ENCODE data around the gene ADAP1. TPM values are rescaled to one million over a fixed set of nuclear protein-coding genes. Genes with fewer than 3 reads are reported as not detected.

The ADAP1 gene
- total RNA-seq, 1 experiment from 2014 or later: 34.0 TPM

DNA sequence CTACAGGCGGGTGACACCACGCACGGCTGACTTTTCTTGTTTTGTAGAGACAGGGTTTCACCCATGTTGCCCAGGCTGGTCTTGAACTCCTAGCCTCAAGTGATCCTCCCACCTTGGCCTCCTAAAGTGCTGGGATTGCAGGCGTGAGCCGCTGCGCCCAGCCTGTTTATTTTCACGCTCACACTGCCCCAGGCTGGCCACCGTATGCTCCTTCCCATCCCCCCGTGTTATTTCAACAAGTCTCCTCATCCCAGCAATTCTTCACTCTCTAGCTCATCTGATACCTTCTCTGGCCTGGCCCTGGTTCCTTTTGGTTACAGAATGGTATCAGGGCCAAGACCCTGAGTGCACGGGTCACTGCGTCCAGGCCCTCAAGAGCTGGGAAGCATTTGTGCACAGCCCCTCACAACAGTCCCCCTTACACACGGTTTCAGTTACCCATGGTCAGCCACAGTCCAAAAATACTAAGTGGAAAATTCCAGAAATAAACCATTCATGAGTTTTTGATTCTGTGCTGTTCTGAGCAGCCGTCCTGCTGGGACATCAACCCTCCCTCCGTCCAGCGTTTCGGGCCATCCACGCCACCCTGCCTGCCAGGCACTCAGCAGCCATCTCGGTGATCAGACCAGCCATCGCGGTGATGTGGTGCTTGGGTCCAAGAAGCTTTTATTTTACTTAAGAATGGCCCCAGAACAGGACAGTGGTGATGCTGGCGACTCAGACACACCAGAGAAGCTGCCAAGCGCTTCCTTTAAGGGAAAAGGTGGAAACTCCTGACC lies 12.0 kb upstream of the ADAP1 start:
- ChIA-PET POLR2A (no interaction called here), RAD21 (ENCODE audit: low non-redundant PET in 1 of 2, low total read pairs in 2 of 2, uncharacterized antibody in 2 of 2, unreplicated experiment in 2 of 2) (no interaction called here), CTCF (no interaction called here)
- H2AFZ ChIP-seq (ENCODE audit: low read depth, low read length, poor library complexity, severe bottlenecking): no peak overlapping the region
- intact Hi-C loops (cut with micrococcal nuclease): no loop called here
- no peak overlapping the region for H3K9ac ChIP-seq (ENCODE audit: low read length)
- H3K4me1 ChIP-seq (ENCODE audit: control insufficient read depth in 1 of 2, insufficient read depth in 2 of 2, low read length in 2 of 2): no peaks in the 10 kb centered on the region
- no peaks in the 10 kb centered on the region for H3K9me2 ChIP-seq (ENCODE audit: insufficient read depth)
- H3K9me3 ChIP-seq (ENCODE audit: control insufficient read depth in 1 of 2, insufficient read depth in 1 of 2, low read depth in 1 of 2, low read length in 2 of 2): no peaks in the 10 kb centered on the region
- ATAC-seq (no peak), DNase-seq (ENCODE audit: low read depth, low spot score) (no peak)
- H3K4me2 ChIP-seq (ENCODE audit: low read length): no peak overlapping the region
- H3K36me3 ChIP-seq (ENCODE audit: control insufficient read depth in 1 of 2, insufficient read depth in 2 of 2, low read length in 2 of 2): peaks cover 17 to 26% of the 10 kb centered on the region in 2 experiments; a peak in 3 of 4 replicates
- no peak overlapping the region for H3K4me3 ChIP-seq (replicated peaks in 1 of 2; ENCODE audit: low read depth in 1 of 2, low read length in 2 of 2)
- H3K79me2 ChIP-seq (ENCODE audit: insufficient read depth, low read length): peaks cover 21% of the 10 kb centered on the region
- H3K27me3 ChIP-seq (ENCODE audit: insufficient read depth, low read length): no peaks in the 10 kb centered on the region
- H4K20me1 ChIP-seq (ENCODE audit: insufficient read depth): no peaks in the 10 kb centered on the region
- TF ChIP-seq ELF1 (IDR thresholded peaks at IDR 0.05; ENCODE audit: borderline replicate concordance, low read depth): no peak
- no peak for TF ChIP-seq EZH2phosphoT487 (IDR thresholded peaks at IDR 0.05; ENCODE audit: borderline replicate concordance)
- TF ChIP-seq POLR2AphosphoS5 (IDR thresholded peaks at IDR 0.05; ENCODE audit: low read depth, low read length): no peak
- TF ChIP-seq YY1 (IDR thresholded peaks at IDR 0.05; ENCODE audit: extremely low read depth, insufficient replicate concordance, low read depth, low read length): no peak
- no peak for TF ChIP-seq SRF (IDR thresholded peaks at IDR 0.05; ENCODE audit: low read depth)
- TF ChIP-seq EGR1 (IDR thresholded peaks at IDR 0.05; ENCODE audit: low read depth): no peak
- TF ChIP-seq, protein P1, sequence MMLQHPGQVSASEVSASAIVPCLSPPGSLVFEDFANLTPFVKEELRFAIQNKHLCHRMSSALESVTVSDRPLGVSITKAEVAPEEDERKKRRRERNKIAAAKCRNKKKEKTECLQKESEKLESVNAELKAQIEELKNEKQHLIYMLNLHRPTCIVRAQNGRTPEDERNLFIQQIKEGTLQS (IDR thresholded peaks at IDR 0.05): no peak
- TF ChIP-seq ZNF274 (IDR thresholded peaks at IDR 0.05; ENCODE audit: low read depth, low read length): no peak
- TF ChIP-seq EZH2 (IDR thresholded peaks at IDR 0.05): no peak
- TF ChIP-seq, protein P2, sequence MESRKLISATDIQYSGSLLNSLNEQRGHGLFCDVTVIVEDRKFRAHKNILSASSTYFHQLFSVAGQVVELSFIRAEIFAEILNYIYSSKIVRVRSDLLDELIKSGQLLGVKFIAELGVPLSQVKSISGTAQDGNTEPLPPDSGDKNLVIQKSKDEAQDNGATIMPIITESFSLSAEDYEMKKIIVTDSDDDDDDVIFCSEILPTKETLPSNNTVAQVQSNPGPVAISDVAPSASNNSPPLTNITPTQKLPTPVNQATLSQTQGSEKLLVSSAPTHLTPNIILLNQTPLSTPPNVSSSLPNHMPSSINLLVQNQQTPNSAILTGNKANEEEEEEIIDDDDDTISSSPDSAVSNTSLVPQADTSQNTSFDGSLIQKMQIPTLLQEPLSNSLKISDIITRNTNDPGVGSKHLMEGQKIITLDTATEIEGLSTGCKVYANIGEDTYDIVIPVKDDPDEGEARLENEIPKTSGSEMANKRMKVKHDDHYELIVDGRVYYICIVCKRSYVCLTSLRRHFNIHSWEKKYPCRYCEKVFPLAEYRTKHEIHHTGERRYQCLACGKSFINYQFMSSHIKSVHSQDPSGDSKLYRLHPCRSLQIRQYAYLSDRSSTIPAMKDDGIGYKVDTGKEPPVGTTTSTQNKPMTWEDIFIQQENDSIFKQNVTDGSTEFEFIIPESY (IDR thresholded peaks at IDR 0.05; ENCODE audit: extremely low read depth, insufficient replicate concordance, low read length): no peak
- TF ChIP-seq SIN3A (IDR thresholded peaks at IDR 0.05; ENCODE audit: low read depth): no peak
- TF ChIP-seq, protein P3, sequence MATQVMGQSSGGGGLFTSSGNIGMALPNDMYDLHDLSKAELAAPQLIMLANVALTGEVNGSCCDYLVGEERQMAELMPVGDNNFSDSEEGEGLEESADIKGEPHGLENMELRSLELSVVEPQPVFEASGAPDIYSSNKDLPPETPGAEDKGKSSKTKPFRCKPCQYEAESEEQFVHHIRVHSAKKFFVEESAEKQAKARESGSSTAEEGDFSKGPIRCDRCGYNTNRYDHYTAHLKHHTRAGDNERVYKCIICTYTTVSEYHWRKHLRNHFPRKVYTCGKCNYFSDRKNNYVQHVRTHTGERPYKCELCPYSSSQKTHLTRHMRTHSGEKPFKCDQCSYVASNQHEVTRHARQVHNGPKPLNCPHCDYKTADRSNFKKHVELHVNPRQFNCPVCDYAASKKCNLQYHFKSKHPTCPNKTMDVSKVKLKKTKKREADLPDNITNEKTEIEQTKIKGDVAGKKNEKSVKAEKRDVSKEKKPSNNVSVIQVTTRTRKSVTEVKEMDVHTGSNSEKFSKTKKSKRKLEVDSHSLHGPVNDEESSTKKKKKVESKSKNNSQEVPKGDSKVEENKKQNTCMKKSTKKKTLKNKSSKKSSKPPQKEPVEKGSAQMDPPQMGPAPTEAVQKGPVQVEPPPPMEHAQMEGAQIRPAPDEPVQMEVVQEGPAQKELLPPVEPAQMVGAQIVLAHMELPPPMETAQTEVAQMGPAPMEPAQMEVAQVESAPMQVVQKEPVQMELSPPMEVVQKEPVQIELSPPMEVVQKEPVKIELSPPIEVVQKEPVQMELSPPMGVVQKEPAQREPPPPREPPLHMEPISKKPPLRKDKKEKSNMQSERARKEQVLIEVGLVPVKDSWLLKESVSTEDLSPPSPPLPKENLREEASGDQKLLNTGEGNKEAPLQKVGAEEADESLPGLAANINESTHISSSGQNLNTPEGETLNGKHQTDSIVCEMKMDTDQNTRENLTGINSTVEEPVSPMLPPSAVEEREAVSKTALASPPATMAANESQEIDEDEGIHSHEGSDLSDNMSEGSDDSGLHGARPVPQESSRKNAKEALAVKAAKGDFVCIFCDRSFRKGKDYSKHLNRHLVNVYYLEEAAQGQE (IDR thresholded peaks at IDR 0.05; ENCODE audit: low read depth): no peak
- no peak for TF ChIP-seq JUND (IDR thresholded peaks at IDR 0.05)
- no peak for TF ChIP-seq TCF7L2 (IDR thresholded peaks at IDR 0.05; ENCODE audit: borderline replicate concordance, extremely low read depth, insufficient read depth, insufficient read length)
- no peak for TF ChIP-seq ZFX (IDR thresholded peaks at IDR 0.05)
- no peak for TF ChIP-seq CEBPB (IDR thresholded peaks at IDR 0.05; ENCODE audit: low read depth)
- TF ChIP-seq RAD21 (IDR thresholded peaks at IDR 0.05; ENCODE audit: low read depth): no peak
- BruUV-seq (replicated peaks): no TSS peak
- H3K27ac ChIP-seq (ENCODE audit: low read depth, low read length): no peak overlapping the region
